Uterus (tissue), 2 donors: ENCODE data around the gene PDE8A.

Source experiments
- POLR2A ChIP-seq, 2 donors: fragments of 450-650 bp; IDR thresholded peaks; one replicate each; pipeline ENCODE4 v1.6.1; 2016; ENCODE audit warnings: antibody characterized with exemption in 2 of 2, mild to moderate bottlenecking in 1 of 2, moderate library complexity in 1 of 2
- TF ChIP-seq, protein P1 (sequence below), 4 experiments: fragments of 200-600 bp in 2 of 4; fragments of 450-650 bp in 2 of 4; sonication (generic) in 2 of 4; IDR thresholded peaks; one replicate each; pipeline ENCODE4 v1.5.1; 2016 to 2019; ENCODE audit warnings: antibody characterized with exemption in 4 of 4, mild to moderate bottlenecking in 2 of 4, moderate library complexity in 1 of 4

DNA sequence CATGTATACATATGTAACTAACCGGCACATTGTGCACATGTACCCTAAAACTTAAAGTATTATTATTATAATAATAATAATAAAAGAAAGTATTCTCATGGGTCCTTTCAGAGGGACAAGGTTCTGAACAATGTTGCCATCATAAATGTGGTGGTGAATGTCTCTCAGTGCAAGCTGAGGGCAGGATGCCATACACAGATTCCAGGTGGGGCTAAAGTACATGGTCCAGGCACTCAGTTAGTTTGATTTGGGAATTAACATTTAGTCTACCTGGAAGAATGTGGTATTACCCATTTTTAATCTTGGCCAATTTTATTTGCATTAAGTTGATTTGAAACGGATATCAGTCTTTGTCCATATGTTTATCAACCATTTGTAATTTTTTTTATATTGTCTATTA, 24.5 kb downstream of the PDE8A start:
- TF ChIP-seq, protein P1, sequence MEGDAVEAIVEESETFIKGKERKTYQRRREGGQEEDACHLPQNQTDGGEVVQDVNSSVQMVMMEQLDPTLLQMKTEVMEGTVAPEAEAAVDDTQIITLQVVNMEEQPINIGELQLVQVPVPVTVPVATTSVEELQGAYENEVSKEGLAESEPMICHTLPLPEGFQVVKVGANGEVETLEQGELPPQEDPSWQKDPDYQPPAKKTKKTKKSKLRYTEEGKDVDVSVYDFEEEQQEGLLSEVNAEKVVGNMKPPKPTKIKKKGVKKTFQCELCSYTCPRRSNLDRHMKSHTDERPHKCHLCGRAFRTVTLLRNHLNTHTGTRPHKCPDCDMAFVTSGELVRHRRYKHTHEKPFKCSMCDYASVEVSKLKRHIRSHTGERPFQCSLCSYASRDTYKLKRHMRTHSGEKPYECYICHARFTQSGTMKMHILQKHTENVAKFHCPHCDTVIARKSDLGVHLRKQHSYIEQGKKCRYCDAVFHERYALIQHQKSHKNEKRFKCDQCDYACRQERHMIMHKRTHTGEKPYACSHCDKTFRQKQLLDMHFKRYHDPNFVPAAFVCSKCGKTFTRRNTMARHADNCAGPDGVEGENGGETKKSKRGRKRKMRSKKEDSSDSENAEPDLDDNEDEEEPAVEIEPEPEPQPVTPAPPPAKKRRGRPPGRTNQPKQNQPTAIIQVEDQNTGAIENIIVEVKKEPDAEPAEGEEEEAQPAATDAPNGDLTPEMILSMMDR (IDR thresholded peaks at IDR 0.05) = no peak
- no peak for TF ChIP-seq POLR2A (IDR thresholded peaks at IDR 0.05)
